Thyroid gland (tissue), 4 donors: ENCODE results near the gene ACVR1B. TPM values are rescaled to one million over a fixed set of nuclear protein-coding genes. Genes with fewer than 3 reads are reported as not detected.
A peak's percentile ranks its signal among the peaks of the same experiment; 100 is the strongest.

Experiments
- DNase-seq, 2 donors: peaks; one replicate each; pipeline ENCODE4 v3.0.0-alpha.2; 2019
- H3K27ac ChIP-seq, 3 donors: fragments of 200-600 bp; sonication (generic); 1 replicate in 2 of 3; 2 replicates in 1 of 3; pipeline ENCODE4 v1.5.1; 2016 to 2019; ENCODE audit warnings: mild to moderate bottlenecking in 1 of 3, moderate library complexity in 1 of 3
- H3K27me3 ChIP-seq: fragments of 200-600 bp; sonication (generic); one replicate; pipeline ENCODE4 v1.5.1; 2019
- H3K36me3 ChIP-seq, 2 donors: fragments of 200-600 bp; sonication (generic); one replicate each; pipeline ENCODE4 v1.5.1; 2016 to 2019
- H3K4me1 ChIP-seq, 2 donors: fragments of 200-600 bp; sonication (generic); one replicate each; pipeline ENCODE4 v1.5.1; 2017 to 2019
- H3K4me3 ChIP-seq, 3 donors: fragments of 200-600 bp; sonication (generic); replicated peaks in 1 of 3; 1 replicate in 2 of 3; 2 replicates in 1 of 3; pipeline ENCODE4 v1.5.1; 2016; ENCODE audit warnings: mild to moderate bottlenecking in 1 of 3
- H3K9me3 ChIP-seq: fragments of 200-600 bp; sonication (generic); one replicate; pipeline ENCODE4 v1.5.1; 2017
- CTCF ChIP-seq, 6 experiments: fragments of 200-600 bp in 3 of 6; fragments of 450-650 bp in 3 of 6; sonication (generic) in 3 of 6; IDR thresholded peaks; one replicate each; pipeline ENCODE4 v1.5.1; 2016 to 2019; ENCODE audit warnings: antibody characterized with exemption in 6 of 6, mild to moderate bottlenecking in 2 of 6, inconsistent platforms in 1 of 6, moderate library complexity in 1 of 6
- POLR2A ChIP-seq, 2 donors: fragments of 450-650 bp; IDR thresholded peaks; one replicate each; pipeline ENCODE4 v1.6.1; 2017; ENCODE audit warnings: antibody characterized with exemption in 2 of 2, mild to moderate bottlenecking in 2 of 2, moderate library complexity in 1 of 2
- WGBS, 2 donors: methylation state at CpG; one replicate each; pipeline ENCODE4 v1.1.5; 2017; 5-methylcytosine and 5-hydroxymethylcytosine counted together
- intact Hi-C: fragments of 100-400 bp; cut with DNase I; formaldehyde crosslinking; loops from one replicate; pipeline ENCODE4 v1.15.1; 2023
- total RNA-seq, 4 donors: library from RNA; depleted of rRNA; stranded (reverse); fragments of >200 nt; gene quantifications; one replicate each; pipeline ENCODE4 v1.2.3, GENCODE V29; 2016

Gene ACVR1B
- 10 to 100 TPM; 13.7 to 19.9 (median 19.2) TPM for total RNA-seq

- Histone ChIP-seq H3K27me3 (no peaks in the 10 kb centered on the region), H3K27ac (peak within 1 kb of the TSS; percentile 73 to 91 (median 90)), H3K4me1 (peaks cover 26 to 35% of the 10 kb centered on the region in 2 donors), H3K9me3 (no peaks in the 10 kb centered on the region), H3K4me3 (peak within 1 kb of the TSS; percentile 72 to 99 (median 76)), H3K36me3 (no peaks in the 10 kb centered on the region)
- intact Hi-C loops: no loop called here
- 1% methylated on average over 14 to 25 of the region's 86 CpGs for WGBS, 2 donors
- TF ChIP-seq CTCF (IDR thresholded peaks at IDR 0.05) (no peak), POLR2A (IDR thresholded peaks at IDR 0.05) (peak in 1 of 2 donors; percentile 67)
- DNase-seq: peak; percentile 92 to 93
These were observed at the start of gene ACVR1B for GRCh38 chr12:51951199-51951842. Gene ACVR1B, plus strand, starts transcription at chr12:51951699. Its CDS starts 45 bp downstream, at chr12:51951744.

DNA sequence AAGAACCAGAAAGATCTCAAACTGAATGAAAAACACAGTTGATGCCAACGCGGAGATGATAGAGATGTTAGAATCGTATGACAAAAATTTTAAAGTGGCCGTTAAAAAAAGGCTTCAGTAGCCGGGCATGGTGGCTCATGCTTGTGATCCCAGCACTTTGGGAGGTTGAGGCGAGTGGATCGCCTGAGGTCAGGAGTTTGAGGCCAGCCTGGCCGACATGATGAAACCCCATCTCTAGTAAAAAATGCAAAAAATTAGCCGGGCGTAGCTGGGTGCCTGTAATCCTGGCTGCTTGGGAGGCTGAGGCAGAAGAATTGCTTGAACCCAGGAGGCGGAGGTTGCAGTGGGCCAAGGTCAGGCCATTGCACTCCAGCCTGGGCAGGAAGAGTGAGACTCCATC is 49.6 kb upstream of the ACVR1B start:
- WGBS, 2 donors: 95 to 96% methylated on average over 11 of the region's 11 CpGs
- TF ChIP-seq POLR2A (IDR thresholded peaks at IDR 0.05) (no peak), CTCF (IDR thresholded peaks at IDR 0.05) (no peak)
- intact Hi-C loops: no loop called here
- Histone ChIP-seq H3K9me3 (no peaks in the 10 kb centered on the region), H3K4me3 (no peak overlapping the region), H3K27ac (no peak overlapping the region), H3K27me3 (peaks cover 5% of the 10 kb centered on the region), H3K36me3 (no peaks in the 10 kb centered on the region), H3K4me1 (peaks cover 0 to 26% of the 10 kb centered on the region in 2 donors)
- no peak for DNase-seq

- H3K27me3 ChIP-seq: peaks cover 9% of the 10 kb centered on the region
- H3K36me3 ChIP-seq: no peaks in the 10 kb centered on the region
- H3K4me3 ChIP-seq: no peak overlapping the region
- intact Hi-C loops: no loop called here
- TF ChIP-seq POLR2A (IDR thresholded peaks at IDR 0.05): no peak
- no peak for TF ChIP-seq CTCF (IDR thresholded peaks at IDR 0.05)
- H3K9me3 ChIP-seq: no peaks in the 10 kb centered on the region
- peaks cover 0 to 30% of the 10 kb centered on the region in 2 donors for H3K4me1 ChIP-seq
- DNase-seq: no peak
- H3K27ac ChIP-seq: peak overlapping the region; percentile 64 to 93 (median 92)
These were observed 46.5 kb upstream of the ACVR1B start for GRCh38 chr12:51904951-51905470.

DNA sequence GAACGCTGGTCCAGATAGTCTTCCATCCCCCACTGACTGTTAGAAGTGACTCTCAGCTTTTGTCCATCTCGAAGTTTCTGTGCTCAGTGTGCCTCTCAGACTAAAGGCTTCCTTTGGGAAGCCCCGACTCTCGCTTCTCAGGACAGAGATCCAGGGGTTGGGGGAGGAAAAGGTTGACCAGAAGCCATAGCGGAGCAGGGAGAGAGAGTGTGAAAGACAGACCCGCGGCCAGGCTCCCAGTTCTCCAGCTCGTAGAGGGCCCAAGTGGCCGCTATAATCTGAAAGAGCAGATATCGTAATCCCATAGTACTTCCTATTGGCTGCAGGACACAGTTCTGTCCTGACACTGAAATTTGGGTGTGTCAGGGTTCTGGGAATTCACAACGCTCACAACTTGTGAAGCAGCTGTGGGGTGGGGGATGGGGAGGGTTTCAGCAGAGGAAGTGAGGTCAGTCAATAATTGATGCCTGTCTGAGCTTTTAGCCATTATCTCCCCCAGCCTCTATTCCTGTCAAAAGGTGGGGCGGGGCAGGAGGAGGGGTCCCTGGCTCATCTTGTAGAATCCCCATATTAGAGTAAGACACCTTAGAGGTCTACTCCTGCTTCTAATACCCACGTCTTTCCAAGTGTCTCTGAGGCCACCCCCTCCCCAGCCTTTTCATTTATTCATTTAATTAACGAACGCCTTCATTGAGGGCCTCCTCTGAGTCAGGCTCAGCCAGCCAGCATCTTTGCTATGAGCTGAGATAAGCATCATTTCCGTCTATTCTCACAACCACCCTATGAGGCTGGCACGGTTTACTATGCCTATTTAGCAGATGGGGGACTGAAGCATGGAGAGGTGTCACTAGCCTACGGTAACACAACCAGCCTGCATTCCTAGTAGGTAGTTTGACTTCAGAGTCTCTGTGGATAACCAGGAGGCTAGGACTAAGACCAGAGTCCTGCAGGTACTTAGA is 45.7 kb upstream of the ACVR1B start:
- DNase-seq: peak; percentile 39 to 46
- H3K27me3 ChIP-seq: peaks cover 9% of the 10 kb centered on the region
- H3K36me3 ChIP-seq: no peaks in the 10 kb centered on the region
- H3K27ac ChIP-seq: peak overlapping the region; percentile 92 to 95 (median 93)
- H3K9me3 ChIP-seq: no peaks in the 10 kb centered on the region
- no peak for TF ChIP-seq CTCF (IDR thresholded peaks at IDR 0.05)
- TF ChIP-seq POLR2A (IDR thresholded peaks at IDR 0.05): no peak
- 54 to 62% methylated on average over 18 of the region's 18 CpGs for WGBS, 2 donors
- peaks cover 3 to 34% of the 10 kb centered on the region in 2 donors for H3K4me1 ChIP-seq
- no peak overlapping the region for H3K4me3 ChIP-seq
- intact Hi-C loops: no loop called here
